ENCODE data around the gene RHO. TPM values are rescaled to one million over a fixed set of nuclear protein-coding genes. Genes with fewer than 3 reads are reported as not detected.

RHO gene
- total and polyA plus RNA-seq, 2 donors (not counting 1 experiment from before 2014, with no cell fraction given), result 0.10 TPM; not detected in 1

DNA sequence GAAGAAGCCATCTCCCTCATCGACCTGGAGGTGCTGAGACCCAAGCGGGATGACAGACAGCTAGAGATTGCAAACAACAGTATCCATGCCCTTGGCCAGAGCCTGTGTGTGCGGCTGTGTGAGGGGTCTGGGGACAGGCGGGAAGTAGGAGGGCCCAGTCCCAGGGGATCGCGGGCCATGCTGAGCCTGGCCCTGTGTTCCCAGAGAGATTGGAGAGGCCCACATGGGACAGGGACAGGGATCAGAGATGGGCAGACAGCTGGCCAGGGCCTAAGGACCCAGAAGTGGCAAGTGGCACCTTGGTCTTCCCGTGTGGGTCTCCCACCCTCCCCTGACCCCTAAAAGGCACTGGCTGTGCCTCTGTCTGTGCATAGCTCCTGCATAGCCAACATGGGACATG, 10.9 kb upstream of the RHO start:
- ChIA-PET CTCF (no interaction called here), POLR2A (no interaction called here)
- no peak for DNase-seq
- WGBS (ENCODE audit: insufficient coverage), result 94% methylated on average over 7 of the region's 7 CpGs
- no peaks in the 10 kb centered on the region for H3K79me2 ChIP-seq (ENCODE audit: control insufficient read depth, insufficient read depth, low read length)
- H3K4me3 Mint-ChIP-seq, result no peak overlapping the region
- no peak overlapping the region for H2AFZ ChIP-seq (ENCODE audit: insufficient read depth, low read depth, low read length, poor library complexity, severe bottlenecking)
- no peak overlapping the region for H3K27ac ChIP-seq (ENCODE audit: low read length in 2 of 2)
- no peak overlapping the region for H3K4me2 ChIP-seq (replicated peaks; ENCODE audit: low read depth, low read length, poor library complexity, severe bottlenecking)
- H3K4me1 Mint-ChIP-seq, result no peaks in the 10 kb centered on the region
- no peak overlapping the region for H3K9ac ChIP-seq (ENCODE audit: low read length)
- H3K4me3 ChIP-seq (ENCODE audit: control extremely low read depth in 1 of 5, extremely low read depth in 1 of 5, insufficient read depth in 1 of 5, low read depth in 2 of 5, low read length in 4 of 5), result no peak overlapping the region
- TF ChIP-seq CTCF (IDR thresholded peaks at IDR 0.05) (no peak), EZH2 (IDR thresholded peaks at IDR 0.05; ENCODE audit: borderline replicate concordance, insufficient read depth, low read depth, low read length, poor library complexity, severe bottlenecking) (no peak)
- H4K20me1 ChIP-seq (ENCODE audit: control insufficient read depth, insufficient read depth, low read length, poor library complexity, severe bottlenecking), result no peaks in the 10 kb centered on the region
- no peak overlapping the region for H3K27ac Mint-ChIP-seq
- no peaks in the 10 kb centered on the region for H3K27me3 Mint-ChIP-seq
- no peaks in the 10 kb centered on the region for H3K9me3 ChIP-seq (ENCODE audit: control extremely low read depth in 1 of 3, control insufficient read depth in 2 of 3, insufficient read depth in 1 of 3, low read length in 2 of 3)
- H3K27me3 ChIP-seq (replicated peaks in 1 of 4; ENCODE audit: control extremely low read depth in 1 of 4, control insufficient read depth in 3 of 4, insufficient read depth in 4 of 4, low read length in 3 of 4), result no peaks in the 10 kb centered on the region
- intact Hi-C loops (cut with micrococcal nuclease), result no loop called here
- no peaks in the 10 kb centered on the region for H3K4me1 ChIP-seq (ENCODE audit: control insufficient read depth in 2 of 2, insufficient read depth in 2 of 2, low read length in 2 of 2)
- H3K9me3 Mint-ChIP-seq (ENCODE audit: insufficient read depth), result no peaks in the 10 kb centered on the region
- no peaks in the 10 kb centered on the region for H3K36me3 ChIP-seq (replicated peaks in 1 of 2; ENCODE audit: control extremely low read depth in 1 of 2, control insufficient read depth in 1 of 2, extremely low read depth in 1 of 2, insufficient read depth in 2 of 2, low read length in 1 of 2)
- no peak for ATAC-seq (ENCODE audit: low read depth)

- Histone ChIP-seq H3K4me1 (ENCODE audit: control insufficient read depth in 2 of 2, insufficient read depth in 2 of 2, low read length in 2 of 2) (no peaks in the 10 kb centered on the region), H2AFZ (ENCODE audit: insufficient read depth, low read depth, low read length, poor library complexity, severe bottlenecking) (no peak overlapping the region), H3K9me3 (ENCODE audit: control extremely low read depth in 1 of 3, control insufficient read depth in 2 of 3, insufficient read depth in 1 of 3, low read length in 2 of 3) (no peaks in the 10 kb centered on the region), H3K9ac (ENCODE audit: low read length) (no peak overlapping the region), H3K79me2 (ENCODE audit: control insufficient read depth, insufficient read depth, low read length) (no peaks in the 10 kb centered on the region), H3K36me3 (replicated peaks in 1 of 2; ENCODE audit: control extremely low read depth in 1 of 2, control insufficient read depth in 1 of 2, extremely low read depth in 1 of 2, insufficient read depth in 2 of 2, low read length in 1 of 2) (no peaks in the 10 kb centered on the region), H4K20me1 (ENCODE audit: control insufficient read depth, insufficient read depth, low read length, poor library complexity, severe bottlenecking) (no peaks in the 10 kb centered on the region), H3K27ac (ENCODE audit: low read length in 2 of 2) (no peak overlapping the region), H3K4me3 (ENCODE audit: control extremely low read depth in 1 of 5, extremely low read depth in 1 of 5, insufficient read depth in 1 of 5, low read depth in 2 of 5, low read length in 4 of 5) (no peak overlapping the region), H3K27me3 (replicated peaks in 1 of 4; ENCODE audit: control extremely low read depth in 1 of 4, control insufficient read depth in 3 of 4, insufficient read depth in 4 of 4, low read length in 3 of 4) (no peaks in the 10 kb centered on the region), H3K4me2 (replicated peaks; ENCODE audit: low read depth, low read length, poor library complexity, severe bottlenecking) (no peak overlapping the region)
- H3K4me1 Mint-ChIP-seq, result no peaks in the 10 kb centered on the region
- H3K27me3 Mint-ChIP-seq, result no peaks in the 10 kb centered on the region
- TF ChIP-seq EZH2 (IDR thresholded peaks at IDR 0.05; ENCODE audit: borderline replicate concordance, insufficient read depth, low read depth, low read length, poor library complexity, severe bottlenecking) (no peak), CTCF (IDR thresholded peaks at IDR 0.05) (no peak)
- H3K27ac Mint-ChIP-seq, result no peak overlapping the region
- ChIA-PET POLR2A (no interaction called here), CTCF (no interaction called here)
- WGBS (ENCODE audit: insufficient coverage), result 91% methylated on average over 8 of the region's 8 CpGs
- DNase-seq, result no peak
- intact Hi-C loops (cut with micrococcal nuclease), result no loop called here
- H3K9me3 Mint-ChIP-seq (ENCODE audit: insufficient read depth), result no peaks in the 10 kb centered on the region
- H3K4me3 Mint-ChIP-seq, result no peak overlapping the region
- ATAC-seq (ENCODE audit: low read depth), result no peak
These were observed 10.3 kb upstream of the RHO start for GRCh38 chr3:129518038-129518561.

Measured in B cell (primary cell).